Parathyroid adenoma (tissue), 2 donors: ENCODE measurements around the gene HSPA1A.
"Not testable (repeated sequence)": the region's sequence is repeated elsewhere in the genome, so short reads cannot be mapped to it uniquely, and the experiment has no call there.

Experiments
- H2AFZ ChIP-seq: fragments of 300-600 bp; sonication (generic); one replicate; pipeline ENCODE4 v1.7.0; 2017; ENCODE audit warnings: antibody characterized with exemption, mild to moderate bottlenecking
- H3K27ac ChIP-seq: fragments of 300-600 bp; sonication (generic); one replicate; pipeline ENCODE4 v1.7.0; 2017
- H3K27me3 ChIP-seq: fragments of 300-600 bp; sonication (generic); one replicate; pipeline ENCODE4 v1.7.0; 2017; ENCODE audit warnings: low read length; ENCODE audit not compliant: control insufficient read depth, insufficient read depth
- H3K36me3 ChIP-seq: fragments of 300-600 bp; sonication (generic); one replicate; pipeline ENCODE4 v1.7.0; 2017; ENCODE audit warnings: low read length; ENCODE audit not compliant: control insufficient read depth, insufficient read depth
- H3K4me1 ChIP-seq: fragments of 300-600 bp; sonication (generic); one replicate; pipeline ENCODE4 v1.7.0; 2017; ENCODE audit warnings: control low read depth
- H3K4me2 ChIP-seq: fragments of 300-600 bp; sonication (generic); one replicate; pipeline ENCODE4 v1.7.0; 2017; ENCODE audit warnings: low read length
- H3K4me3 ChIP-seq: fragments of 300-600 bp; sonication (generic); one replicate; pipeline ENCODE4 v1.7.0; 2017; ENCODE audit warnings: low read depth, low read length
- H3K79me2 ChIP-seq: fragments of 300-600 bp; sonication (generic); one replicate; pipeline ENCODE4 v1.7.0; 2017; ENCODE audit warnings: control low read depth
- H3K9ac ChIP-seq: fragments of 300-600 bp; sonication (generic); one replicate; pipeline ENCODE4 v1.7.0; 2017; ENCODE audit warnings: mild to moderate bottlenecking
- H3K9me3 ChIP-seq: fragments of 300-600 bp; sonication (generic); one replicate; pipeline ENCODE4 v1.7.0; 2017; ENCODE audit warnings: low read length; ENCODE audit not compliant: control insufficient read depth
- TF ChIP-seq, protein P1 (sequence below): fragments of 300-600 bp; sonication (generic); IDR thresholded peaks from one replicate; pipeline ENCODE4 v1.7.0; 2017; ENCODE audit warnings: antibody characterized with exemption, mild to moderate bottlenecking
- donor health status: primary hyperparathyroidism.

Gene HSPA1A

DNA sequence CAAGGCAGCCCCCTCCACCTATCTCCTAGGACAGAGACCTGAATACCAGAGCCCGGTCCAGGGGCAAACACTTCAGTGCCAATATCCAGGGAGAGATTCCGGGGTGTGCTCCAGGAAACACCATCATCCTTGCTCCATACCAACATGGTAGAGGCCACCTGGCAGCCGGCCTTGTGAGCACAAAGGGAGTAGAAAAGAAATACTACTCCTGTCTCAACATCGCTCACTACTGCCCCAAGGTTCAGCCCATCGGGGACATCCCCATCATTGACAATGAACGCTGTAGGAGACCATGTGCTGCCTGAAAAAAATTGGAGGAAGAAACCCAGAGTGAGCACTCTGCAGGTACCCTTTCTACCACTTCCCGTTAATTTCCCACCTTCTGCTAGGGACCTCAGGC lies 45.8 kb downstream of the HSPA1A start:
- Histone ChIP-seq H3K9ac (no peak overlapping the region), H3K79me2 (peaks cover 2% of the 10 kb centered on the region), H3K4me3 (no peak overlapping the region), H3K27me3 (no peaks in the 10 kb centered on the region), H3K36me3 (no peaks in the 10 kb centered on the region), H3K27ac (no peak overlapping the region), H3K4me2 (no peak overlapping the region), H2AFZ (no peak overlapping the region), H3K4me1 (peaks cover 20% of the 10 kb centered on the region), H3K9me3 (no peaks in the 10 kb centered on the region)
- TF ChIP-seq, protein P1, sequence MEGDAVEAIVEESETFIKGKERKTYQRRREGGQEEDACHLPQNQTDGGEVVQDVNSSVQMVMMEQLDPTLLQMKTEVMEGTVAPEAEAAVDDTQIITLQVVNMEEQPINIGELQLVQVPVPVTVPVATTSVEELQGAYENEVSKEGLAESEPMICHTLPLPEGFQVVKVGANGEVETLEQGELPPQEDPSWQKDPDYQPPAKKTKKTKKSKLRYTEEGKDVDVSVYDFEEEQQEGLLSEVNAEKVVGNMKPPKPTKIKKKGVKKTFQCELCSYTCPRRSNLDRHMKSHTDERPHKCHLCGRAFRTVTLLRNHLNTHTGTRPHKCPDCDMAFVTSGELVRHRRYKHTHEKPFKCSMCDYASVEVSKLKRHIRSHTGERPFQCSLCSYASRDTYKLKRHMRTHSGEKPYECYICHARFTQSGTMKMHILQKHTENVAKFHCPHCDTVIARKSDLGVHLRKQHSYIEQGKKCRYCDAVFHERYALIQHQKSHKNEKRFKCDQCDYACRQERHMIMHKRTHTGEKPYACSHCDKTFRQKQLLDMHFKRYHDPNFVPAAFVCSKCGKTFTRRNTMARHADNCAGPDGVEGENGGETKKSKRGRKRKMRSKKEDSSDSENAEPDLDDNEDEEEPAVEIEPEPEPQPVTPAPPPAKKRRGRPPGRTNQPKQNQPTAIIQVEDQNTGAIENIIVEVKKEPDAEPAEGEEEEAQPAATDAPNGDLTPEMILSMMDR = no peak

DNA sequence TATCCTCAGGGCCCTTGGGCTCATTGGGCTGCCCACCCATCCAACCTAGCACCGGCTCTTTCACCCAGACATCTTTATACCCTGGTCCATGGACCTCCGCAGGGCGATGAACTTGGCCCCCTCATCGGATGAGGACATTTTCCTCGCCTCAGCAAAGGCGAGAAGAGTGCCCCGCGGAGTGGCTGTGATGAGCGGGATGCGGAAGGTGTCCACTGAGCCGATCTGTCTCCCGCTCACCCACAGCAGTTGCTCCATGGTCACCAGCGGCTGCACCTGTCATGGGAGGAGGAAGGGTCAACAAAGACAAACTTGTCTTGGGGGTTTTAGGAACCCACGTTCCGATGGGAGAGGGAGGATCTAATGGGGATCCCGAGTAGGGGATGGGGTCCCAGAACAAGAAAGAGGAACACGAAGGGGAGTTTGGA lies 46.6 kb downstream of the HSPA1A start:
- H3K27me3 ChIP-seq = no peaks in the 10 kb centered on the region
- H3K4me2 ChIP-seq = peak overlapping the region; percentile 81
- peak overlapping the region; percentile 89 for H3K4me3 ChIP-seq
- H3K9ac ChIP-seq = peak overlapping the region; percentile 65
- H3K79me2 ChIP-seq = peaks cover 2% of the 10 kb centered on the region
- TF ChIP-seq, protein P1 = no peak
- H3K4me1 ChIP-seq = peaks cover 20% of the 10 kb centered on the region
- H3K36me3 ChIP-seq = no peaks in the 10 kb centered on the region
- no peak overlapping the region for H3K27ac ChIP-seq
- H2AFZ ChIP-seq = peak overlapping the region; percentile 88
- no peaks in the 10 kb centered on the region for H3K9me3 ChIP-seq

DNA sequence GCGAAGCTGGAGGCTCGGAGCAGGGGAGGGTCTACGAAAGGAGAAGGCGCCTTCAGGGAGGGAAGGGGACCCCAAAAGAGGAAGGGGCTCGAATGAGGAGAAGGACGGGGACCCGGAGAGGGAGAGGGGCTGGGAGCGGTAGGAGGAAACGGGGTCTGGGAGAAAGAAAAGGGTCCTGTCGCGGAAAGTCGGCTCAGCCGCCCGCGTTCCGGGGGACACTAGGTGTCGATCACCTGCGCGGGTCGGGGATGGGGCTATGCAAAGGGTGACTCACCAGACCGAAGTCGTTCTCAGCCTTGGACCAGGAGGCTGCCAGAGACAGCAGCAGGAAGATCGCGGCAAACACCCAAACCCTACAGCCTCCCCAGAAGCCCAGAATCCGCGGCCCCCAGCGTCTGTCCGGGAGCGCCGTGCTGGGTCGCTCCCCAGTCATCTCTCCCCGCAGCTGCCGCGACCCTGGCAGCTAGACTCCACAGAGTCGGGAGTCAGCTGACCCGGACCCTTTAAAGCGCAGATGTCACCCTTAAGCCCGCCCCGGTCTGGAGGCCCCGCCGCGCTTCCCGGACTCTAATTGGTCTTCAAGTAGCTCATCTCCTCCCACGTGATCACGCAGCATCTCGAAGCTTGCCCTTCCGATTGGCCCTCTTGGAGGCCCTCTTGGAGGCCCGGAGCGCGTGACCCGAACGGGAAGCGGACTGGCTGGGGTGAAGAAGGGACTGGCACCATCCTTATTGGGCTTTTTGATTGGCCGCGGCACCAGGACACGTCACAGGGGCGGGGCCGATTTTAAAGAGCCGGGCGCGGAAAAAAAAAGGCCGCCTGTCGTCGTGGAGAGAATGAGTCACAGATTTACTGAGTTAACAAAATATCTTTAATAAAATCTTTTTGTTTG lies 47.2 kb downstream of the HSPA1A start, which contains the start of gene NEU1:
TSS of gene NEU1 (minus strand) at position 478 of the 892 bp plus-strand sequence. CDS start at position 433, 45 bp downstream.
- no peaks in the 10 kb centered on the region for H3K9me3 ChIP-seq
- H2AFZ ChIP-seq = peak within 1 kb of the TSS; percentile 88
- peaks cover 2% of the 10 kb centered on the region for H3K79me2 ChIP-seq
- peak within 1 kb of the TSS; percentile 67 for H3K27ac ChIP-seq
- no peaks in the 10 kb centered on the region for H3K27me3 ChIP-seq
- no peaks in the 10 kb centered on the region for H3K36me3 ChIP-seq
- TF ChIP-seq, protein P1 = no peak
- H3K9ac ChIP-seq = peak within 1 kb of the TSS; percentile 65
- peak within 1 kb of the TSS; percentile 89 for H3K4me3 ChIP-seq
- peaks cover 20% of the 10 kb centered on the region for H3K4me1 ChIP-seq
- H3K4me2 ChIP-seq = peak within 1 kb of the TSS; percentile 81

DNA sequence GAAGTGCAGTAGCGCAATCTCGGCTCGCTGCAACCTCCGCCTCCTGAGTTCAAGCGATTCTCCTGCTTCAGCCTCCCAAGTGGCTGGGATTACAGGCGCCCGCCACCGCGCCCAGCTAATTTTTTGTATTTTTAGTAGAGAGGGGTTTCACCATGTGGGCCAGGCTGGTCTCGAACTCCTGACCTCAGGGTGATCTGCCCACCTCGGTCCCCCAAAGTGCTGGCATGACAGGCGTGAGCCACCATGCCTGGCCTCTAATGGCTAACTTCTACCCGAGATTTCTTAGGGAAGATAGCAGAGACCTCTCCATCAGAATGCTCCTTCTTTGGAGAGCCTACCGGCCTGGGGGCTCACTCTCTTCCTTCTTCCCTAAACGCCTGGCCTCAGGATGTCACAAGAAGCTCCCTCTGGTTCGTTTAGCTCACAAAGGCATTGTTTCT lies 48.8 kb downstream of the HSPA1A start:
- not testable (repeated sequence) for H3K9ac ChIP-seq, H3K36me3 ChIP-seq, H3K79me2 ChIP-seq, H3K9me3 ChIP-seq, H3K27me3 ChIP-seq
- Histone ChIP-seq H3K4me1 (peaks cover 20% of the 10 kb centered on the region), H3K27ac (peak overlapping the region; percentile 46), H3K4me3 (peak overlapping the region; percentile 89), H3K4me2 (peak overlapping the region; percentile 55), H2AFZ (peak overlapping the region; percentile 61)

DNA sequence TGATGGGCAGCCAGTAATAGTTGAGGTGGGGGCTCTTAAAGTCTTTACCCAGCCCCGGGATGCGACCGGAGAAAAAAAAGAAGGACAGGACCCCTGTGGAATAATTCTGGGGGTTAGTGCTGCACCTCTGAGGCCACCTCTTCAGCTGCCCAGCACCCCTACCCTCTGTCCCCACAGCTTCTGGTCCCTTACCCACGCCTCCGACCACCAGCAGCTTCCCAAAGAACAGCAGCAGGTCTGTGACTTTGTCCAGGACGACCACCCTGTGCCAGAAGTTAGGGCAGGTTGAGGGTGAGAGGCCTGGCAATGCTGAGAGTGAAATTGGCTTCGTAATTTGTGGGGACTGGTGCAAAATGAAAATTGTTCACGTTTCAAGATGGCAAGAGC lies 49.5 kb downstream of the HSPA1A start:
- Histone ChIP-seq H3K27ac (no peak overlapping the region), H3K9me3 (no peaks in the 10 kb centered on the region), H3K4me1 (peaks cover 20% of the 10 kb centered on the region), H3K4me2 (peak overlapping the region; percentile 23), H2AFZ (peak overlapping the region; percentile 56), H3K79me2 (peaks cover 2% of the 10 kb centered on the region), H3K27me3 (no peaks in the 10 kb centered on the region), H3K9ac (no peak overlapping the region), H3K4me3 (no peak overlapping the region), H3K36me3 (no peaks in the 10 kb centered on the region)
- TF ChIP-seq, protein P1 = no peak
